Panc1 (cell line): Measurements from ENCODE around the gene MYO18B.

Source experiments
- CTCF ChIP-seq: fragments of 450-650 bp; IDR thresholded peaks from 2 replicates; pipeline ENCODE4 v1.5.1; 2017; ENCODE audit warnings: mild to moderate bottlenecking
- POLR2AphosphoS5 ChIP-seq: IDR thresholded peaks from 2 replicates; pipeline ENCODE4 v1.6.1; 2012; ENCODE audit warnings: mild to moderate bottlenecking, low read depth, low read length, moderate library complexity
- REST ChIP-seq, 2 experiments: IDR thresholded peaks; 2 replicates each; pipeline ENCODE4 v1.6.1; 2011 to 2012; ENCODE audit warnings: low read depth in 2 of 2, control low read depth in 1 of 2, low read length in 1 of 2, mild to moderate bottlenecking in 1 of 2, moderate library complexity in 1 of 2; ENCODE audit not compliant: insufficient read depth in 1 of 2
- SIN3A ChIP-seq: IDR thresholded peaks from 2 replicates; pipeline ENCODE4 v1.6.1; 2012; ENCODE audit warnings: low read depth, mild to moderate bottlenecking, low read length, moderate library complexity, borderline replicate concordance; ENCODE audit not compliant: insufficient read depth
- TCF7L2 ChIP-seq: IDR thresholded peaks from 2 replicates; pipeline ENCODE4 v1.6.1; 2011; ENCODE audit warnings: mild to moderate bottlenecking, low read depth, low read length, inconsistent platforms

- TF ChIP-seq POLR2AphosphoS5: no peak
- TF ChIP-seq CTCF: no peak
- TF ChIP-seq REST (IDR thresholded peaks at IDR 0.05; ENCODE audit: insufficient read depth in 1 of 2, low read depth in 2 of 2, low read length in 1 of 2): no peak
- no peak for TF ChIP-seq TCF7L2
- TF ChIP-seq SIN3A: no peak
These were observed 5.5 kb upstream of the MYO18B start for GRCh38 chr22:25736378-25737011.
